Keratinocyte (primary cell): ENCODE data around the gene ARRDC1. TPM values are rescaled to one million over a fixed set of nuclear protein-coding genes. Genes with fewer than 3 reads are reported as not detected.

Experiments used
- DNase-seq: peaks from one replicate; pipeline ENCODE4 v3.0.0-alpha.2; 2011; ENCODE audit warnings: low read depth, missing footprints, low spot score
- FAIRE-seq: peaks from 2 replicates; lab custom pipeline; 2011; peaks lifted over from hg19 to GRCh38; lab: Jason Lieb, UNC
- H2AFZ ChIP-seq: 2 replicates; pipeline ENCODE4 v1.6.0; 2012; ENCODE audit warnings: low read length, control low read depth, inconsistent platforms; ENCODE audit not compliant: control insufficient read depth
- H3K27ac ChIP-seq: 2 replicates; pipeline ENCODE4 v1.5.1; 2011; ENCODE audit warnings: low read length; ENCODE audit not compliant: control insufficient read depth, insufficient read depth
- H3K27me3 ChIP-seq: 3 replicates; pipeline ENCODE4 v1.6.0; 2011; ENCODE audit warnings: low read length; ENCODE audit not compliant: control insufficient read depth, insufficient read depth; ENCODE audit errors: extremely low read depth
- H3K36me3 ChIP-seq, 2 experiments: 2 replicates in 1 of 2; 3 replicates in 1 of 2; pipeline ENCODE4 v1.5.1; 2011; ENCODE audit warnings: low read length in 2 of 2, mild to moderate bottlenecking in 1 of 2; ENCODE audit not compliant: control insufficient read depth in 2 of 2, insufficient read depth in 2 of 2; ENCODE audit errors: extremely low read depth in 1 of 2
- H3K4me1 ChIP-seq: 3 replicates; pipeline ENCODE4 v1.5.1; 2011; ENCODE audit warnings: low read length; ENCODE audit not compliant: control insufficient read depth, insufficient read depth; ENCODE audit errors: extremely low read depth
- H3K4me2 ChIP-seq: 3 replicates; pipeline ENCODE4 v1.6.0; 2011; ENCODE audit warnings: low read depth, low read length; ENCODE audit not compliant: control insufficient read depth, insufficient read depth; ENCODE audit errors: extremely low read depth
- H3K4me3 ChIP-seq, 3 experiments: fragments of 200-600 bp in 1 of 3; sonication (generic) in 1 of 3; 2 replicates in 2 of 3; 3 replicates in 1 of 3; pipeline ENCODE4 v1.5.1; 2011 to 2016; ENCODE audit warnings: low read length in 3 of 3, mild to moderate bottlenecking in 3 of 3, control low read depth in 2 of 3, inconsistent platforms in 1 of 3, low read depth in 1 of 3, mixed read lengths in 1 of 3, mixed run types in 1 of 3, moderate library complexity in 1 of 3; ENCODE audit not compliant: control insufficient read depth in 2 of 3, insufficient read depth in 2 of 3; ENCODE audit errors: extremely low read depth in 1 of 3
- H3K79me2 ChIP-seq: 2 replicates; pipeline ENCODE4 v1.6.0; 2012; ENCODE audit warnings: low read length; ENCODE audit not compliant: control insufficient read depth, insufficient read depth
- H3K9ac ChIP-seq: 3 replicates; pipeline ENCODE4 v1.6.0; 2011; ENCODE audit warnings: low read length; ENCODE audit not compliant: control insufficient read depth, insufficient read depth; ENCODE audit errors: extremely low read depth
- H3K9me1 ChIP-seq: 3 replicates; pipeline ENCODE4 v1.6.0; 2011; ENCODE audit warnings: low read length; ENCODE audit not compliant: control insufficient read depth, insufficient read depth; ENCODE audit errors: extremely low read depth
- H3K9me3 ChIP-seq: 2 replicates; pipeline ENCODE4 v1.5.1; 2012; ENCODE audit warnings: low read depth, low read length; ENCODE audit not compliant: control insufficient read depth
- H4K20me1 ChIP-seq: 3 replicates; pipeline ENCODE4 v1.6.0; 2011; ENCODE audit warnings: low read length; ENCODE audit not compliant: control insufficient read depth, insufficient read depth; ENCODE audit errors: extremely low read depth
- EZH2 ChIP-seq: IDR thresholded peaks from one replicate; pipeline ENCODE4 v1.6.1; 2012; ENCODE audit warnings: inconsistent platforms, mild to moderate bottlenecking, low read length, moderate library complexity
- dilution Hi-C: fragments of 300-500 bp; cut with MboI; formaldehyde crosslinking; loops from one replicate; pipeline ENCODE4 v1.7.0; 2020; ENCODE audit warnings: low sequenced_read_pairs; ENCODE audit not compliant: extremely low pct_ligation_motif_present
- polyA plus RNA-seq, 5 experiments: library from polyadenylated mRNA; depleted of rRNA in 3 of 5; stranded (reverse) in 3 of 5; stranded (forward) in 1 of 5; unstranded in 1 of 5; fragments of >200 nt; gene quantifications; 1 replicate in 1 of 5; 2 replicates in 3 of 5; 3 replicates in 1 of 5; pipeline versions ENCODE4 v1.2.1 to v1.2.3, GENCODE V29; 2011 to 2012; ENCODE audit warnings: missing spikeins in 2 of 5, low read depth in 1 of 5, low replicate concordance in 1 of 5
- TF ChIP-seq, protein P1 (sequence below), 3 experiments: IDR thresholded peaks in 1 of 3; conservative IDR thresholded peaks in 1 of 3; optimal IDR thresholded peaks in 1 of 3; 2 replicates in 2 of 3; 3 replicates in 1 of 3; pipeline versions ENCODE3 to v1.5.1; 2011; ENCODE audit warnings: low read length in 3 of 3, mild to moderate bottlenecking in 3 of 3, moderate library complexity in 2 of 3, control low read depth in 1 of 3, inconsistent platforms in 1 of 3; ENCODE audit not compliant: insufficient read depth in 2 of 3; ENCODE audit errors: extremely low read depth in 1 of 3

The ARRDC1 gene
- polyA plus RNA-seq, 1 donor (not counting 4 experiments of a cell fraction or from before 2014, with no cell fraction given) = 94.7 TPM

DNA sequence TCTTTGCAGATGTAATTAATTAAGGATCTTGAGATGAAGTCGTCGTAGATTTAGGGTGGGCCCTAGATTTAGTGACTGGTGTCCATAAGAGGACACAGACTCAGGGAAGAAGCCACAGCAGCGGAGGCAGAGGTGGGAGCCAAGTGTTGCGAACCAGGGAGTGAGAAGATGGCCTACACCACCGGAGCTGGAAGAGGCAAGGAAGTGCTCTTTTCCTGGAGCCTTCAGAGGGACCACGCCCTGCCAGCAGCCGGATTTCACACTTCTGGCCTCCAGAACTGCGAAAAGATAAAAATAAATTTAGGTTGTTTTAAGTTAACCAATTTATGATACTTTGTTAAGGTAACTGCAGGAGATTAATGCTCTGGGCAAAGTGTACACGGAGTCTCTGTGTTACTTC lies 44.1 kb downstream of the ARRDC1 start:
- dilution Hi-C loops = no loop called here

DNA sequence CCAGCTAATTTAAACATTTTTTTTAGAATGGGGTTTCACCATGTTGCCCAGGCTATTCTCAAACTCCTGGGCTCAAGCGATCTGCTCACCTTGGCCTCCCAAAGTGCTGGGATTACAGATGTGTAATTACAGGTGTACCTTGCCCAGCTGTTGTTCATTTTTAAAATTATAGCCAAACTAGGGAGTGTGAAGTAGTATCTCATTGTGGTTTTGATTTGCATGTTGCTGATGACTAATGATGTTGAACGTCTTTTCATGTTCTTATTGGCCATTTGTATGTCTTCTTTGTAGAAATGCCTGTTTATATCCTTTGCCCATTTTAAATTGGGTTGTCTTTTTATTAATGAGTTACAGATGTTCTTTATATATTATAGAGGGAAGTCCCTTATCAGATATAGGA lies 44.8 kb downstream of the ARRDC1 start:
- no peak overlapping the region for H3K4me3 ChIP-seq
- no peak overlapping the region for H3K9ac ChIP-seq
- no peaks in the 10 kb centered on the region for H3K4me1 ChIP-seq
- TF ChIP-seq, protein P1, sequence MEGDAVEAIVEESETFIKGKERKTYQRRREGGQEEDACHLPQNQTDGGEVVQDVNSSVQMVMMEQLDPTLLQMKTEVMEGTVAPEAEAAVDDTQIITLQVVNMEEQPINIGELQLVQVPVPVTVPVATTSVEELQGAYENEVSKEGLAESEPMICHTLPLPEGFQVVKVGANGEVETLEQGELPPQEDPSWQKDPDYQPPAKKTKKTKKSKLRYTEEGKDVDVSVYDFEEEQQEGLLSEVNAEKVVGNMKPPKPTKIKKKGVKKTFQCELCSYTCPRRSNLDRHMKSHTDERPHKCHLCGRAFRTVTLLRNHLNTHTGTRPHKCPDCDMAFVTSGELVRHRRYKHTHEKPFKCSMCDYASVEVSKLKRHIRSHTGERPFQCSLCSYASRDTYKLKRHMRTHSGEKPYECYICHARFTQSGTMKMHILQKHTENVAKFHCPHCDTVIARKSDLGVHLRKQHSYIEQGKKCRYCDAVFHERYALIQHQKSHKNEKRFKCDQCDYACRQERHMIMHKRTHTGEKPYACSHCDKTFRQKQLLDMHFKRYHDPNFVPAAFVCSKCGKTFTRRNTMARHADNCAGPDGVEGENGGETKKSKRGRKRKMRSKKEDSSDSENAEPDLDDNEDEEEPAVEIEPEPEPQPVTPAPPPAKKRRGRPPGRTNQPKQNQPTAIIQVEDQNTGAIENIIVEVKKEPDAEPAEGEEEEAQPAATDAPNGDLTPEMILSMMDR (optimal IDR thresholded peaks at IDR 0.05 in 1 of 3, IDR thresholded peaks at IDR 0.05 in 1 of 3, conservative IDR thresholded peaks at IDR 0.05 in 1 of 3; ENCODE audit: extremely low read depth in 1 of 3, insufficient read depth in 2 of 3, low read length in 3 of 3) = no peak
- no peak overlapping the region for H2AFZ ChIP-seq
- H3K27ac ChIP-seq = no peak overlapping the region
- DNase-seq (no peak), FAIRE-seq (no peak)
- H3K9me1 ChIP-seq = peaks cover 2% of the 10 kb centered on the region
- H3K27me3 ChIP-seq = no peaks in the 10 kb centered on the region
- peaks cover 8% of the 10 kb centered on the region for H4K20me1 ChIP-seq
- H3K79me2 ChIP-seq = peaks cover 85% of the 10 kb centered on the region
- H3K9me3 ChIP-seq = no peaks in the 10 kb centered on the region
- H3K36me3 ChIP-seq = peaks cover 10 to 20% of the 10 kb centered on the region in 2 experiments
- dilution Hi-C loops = no loop called here
- H3K4me2 ChIP-seq = no peak overlapping the region

More for the DNA sequence above, 44.1 kb downstream of the ARRDC1 start:
- no peaks in the 10 kb centered on the region for H3K4me1 ChIP-seq
- peaks cover 85% of the 10 kb centered on the region for H3K79me2 ChIP-seq
- no peak overlapping the region for H3K27ac ChIP-seq
- no peak for DNase-seq
- H3K4me2 ChIP-seq = no peak overlapping the region
- H3K27me3 ChIP-seq = no peaks in the 10 kb centered on the region
- no peak overlapping the region for H2AFZ ChIP-seq
- H4K20me1 ChIP-seq = peaks cover 8% of the 10 kb centered on the region
- no peaks in the 10 kb centered on the region for H3K9me3 ChIP-seq
- peaks cover 2% of the 10 kb centered on the region for H3K9me1 ChIP-seq
- H3K36me3 ChIP-seq = peaks cover 8 to 21% of the 10 kb centered on the region in 2 experiments
- no peak for FAIRE-seq
- TF ChIP-seq, protein P1 (optimal IDR thresholded peaks at IDR 0.05 in 1 of 3, IDR thresholded peaks at IDR 0.05 in 1 of 3, conservative IDR thresholded peaks at IDR 0.05 in 1 of 3; ENCODE audit: extremely low read depth in 1 of 3, insufficient read depth in 2 of 3, low read length in 3 of 3) = no peak
- no peak for TF ChIP-seq EZH2
- no peak overlapping the region for H3K9ac ChIP-seq
- no peak overlapping the region for H3K4me3 ChIP-seq
